ENCODE data around the gene RAD51B. TPM values are rescaled to one million over a fixed set of nuclear protein-coding genes. Genes with fewer than 3 reads are reported as not detected.

Gene RAD51B
- total and polyA plus RNA-seq, 3 donors from 2014 or later = 5.5 to 22.5 (median 19.1) TPM

- H3K9me3 ChIP-seq = no peaks in the 10 kb centered on the region
- H3K36me3 ChIP-seq (ENCODE audit: low read depth, missing control alignments) = no peaks in the 10 kb centered on the region
- TF ChIP-seq CTCF (IDR thresholded peaks at IDR 0.05) = no peak
- no peak for TF ChIP-seq POLR2A (IDR thresholded peaks at IDR 0.05)
- no peak overlapping the region for H3K4me3 ChIP-seq
- no peak for DNase-seq
- H3K27ac ChIP-seq = no peak overlapping the region
- H3K27me3 ChIP-seq = no peaks in the 10 kb centered on the region
- WGBS, 2 donors = 74 to 77% methylated on average over 9 of the region's 9 CpGs
- peaks cover 21% of the 10 kb centered on the region for H3K4me1 ChIP-seq
- intact Hi-C loops (cut with DNase I; ENCODE audit: low total_unique reads) = no loop called here
These were observed 774.4 kb downstream of the RAD51B start for GRCh38 chr14:68593806-68594536.

- intact Hi-C loops (cut with DNase I; ENCODE audit: low total_unique reads) = no loop called here
- H3K9me3 ChIP-seq = no peaks in the 10 kb centered on the region
- no peak overlapping the region for H3K27ac ChIP-seq
- DNase-seq = no peak
- TF ChIP-seq CTCF (IDR thresholded peaks at IDR 0.05) (no peak), POLR2A (IDR thresholded peaks at IDR 0.05) (no peak)
- H3K27me3 ChIP-seq = no peaks in the 10 kb centered on the region
- H3K36me3 ChIP-seq (ENCODE audit: low read depth, missing control alignments) = no peaks in the 10 kb centered on the region
- no peak overlapping the region for H3K4me3 ChIP-seq
- peaks cover 22% of the 10 kb centered on the region for H3K4me1 ChIP-seq
- WGBS, 2 donors = 90 to 95% methylated on average over 6 of the region's 6 CpGs
These were observed 775.3 kb downstream of the RAD51B start for GRCh38 chr14:68594737-68595380.

GRCh38 chr14:68596211-68596610 is 776.6 kb downstream of the RAD51B start:
- no peak overlapping the region for H3K27ac ChIP-seq
- TF ChIP-seq CTCF (IDR thresholded peaks at IDR 0.05) = no peak
- no peak for DNase-seq
- no peaks in the 10 kb centered on the region for H3K36me3 ChIP-seq (ENCODE audit: low read depth, missing control alignments)
- H3K4me3 ChIP-seq = no peak overlapping the region
- intact Hi-C loops (cut with DNase I; ENCODE audit: low total_unique reads) = no loop called here
- H3K4me1 ChIP-seq = peaks cover 17% of the 10 kb centered on the region
- 88 to 89% methylated on average over 7 of the region's 7 CpGs for WGBS, 2 donors
- no peaks in the 10 kb centered on the region for H3K9me3 ChIP-seq
- H3K27me3 ChIP-seq = no peaks in the 10 kb centered on the region

- H3K36me3 ChIP-seq (ENCODE audit: low read depth, missing control alignments) = no peaks in the 10 kb centered on the region
These were observed 777.1 kb downstream of the RAD51B start for GRCh38 chr14:68596701-68597100.

More at GRCh38 chr14:68596701-68597100, 777.1 kb downstream of the RAD51B start:
- Histone ChIP-seq H3K4me3 (no peak overlapping the region), H3K27me3 (no peaks in the 10 kb centered on the region), H3K27ac (no peak overlapping the region), H3K4me1 (peaks cover 17% of the 10 kb centered on the region), H3K9me3 (no peaks in the 10 kb centered on the region)
- TF ChIP-seq POLR2A (IDR thresholded peaks at IDR 0.05) (no peak), CTCF (IDR thresholded peaks at IDR 0.05) (no peak)
- DNase-seq = no peak
- intact Hi-C loops (cut with DNase I; ENCODE audit: low total_unique reads) = no loop called here
- WGBS, 2 donors = 90 to 94% methylated on average over 10 of the region's 10 CpGs
